ENCODE measurements around the gene RTF1.

- TF ChIP-seq CTCF (IDR thresholded peaks at IDR 0.05) (no peak), POLR2A (IDR thresholded peaks at IDR 0.05) (no peak)
These were observed 75.8 kb downstream of the RTF1 start for GRCh38 chr15:41492597-41493204.

All from lower leg skin (tissue), 3 donors.